GM12872 (cell line): Measurements from ENCODE around the gene AVPR1B.

ENCODE experiments used
- TF ChIP-seq, protein P1 (sequence below): IDR thresholded peaks from 3 replicates; pipeline ENCODE4 v1.5.1; 2011; ENCODE audit warnings: low read depth, mild to moderate bottlenecking, low read length, moderate library complexity; ENCODE audit not compliant: insufficient read depth

The AVPR1B gene

DNA sequence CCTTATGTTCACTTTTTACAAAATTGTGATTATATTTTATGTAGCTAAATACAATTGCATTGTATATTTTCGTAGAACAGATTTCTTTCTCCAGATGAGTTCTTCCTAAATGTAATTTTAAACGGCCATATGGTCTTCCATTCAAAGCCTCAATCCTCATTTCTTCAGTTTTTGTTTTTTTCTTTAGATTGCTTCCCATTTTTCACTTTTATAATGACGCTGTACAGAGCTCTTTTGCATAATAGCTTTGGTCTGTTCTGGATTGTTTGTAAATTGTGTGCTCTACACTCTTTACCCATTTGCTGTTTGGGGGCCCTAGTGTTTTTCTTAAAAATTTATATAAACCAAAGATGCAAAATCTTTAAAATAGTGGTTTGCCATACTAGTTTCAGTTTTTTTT lies 27.8 kb downstream of the AVPR1B start:
- TF ChIP-seq, protein P1, sequence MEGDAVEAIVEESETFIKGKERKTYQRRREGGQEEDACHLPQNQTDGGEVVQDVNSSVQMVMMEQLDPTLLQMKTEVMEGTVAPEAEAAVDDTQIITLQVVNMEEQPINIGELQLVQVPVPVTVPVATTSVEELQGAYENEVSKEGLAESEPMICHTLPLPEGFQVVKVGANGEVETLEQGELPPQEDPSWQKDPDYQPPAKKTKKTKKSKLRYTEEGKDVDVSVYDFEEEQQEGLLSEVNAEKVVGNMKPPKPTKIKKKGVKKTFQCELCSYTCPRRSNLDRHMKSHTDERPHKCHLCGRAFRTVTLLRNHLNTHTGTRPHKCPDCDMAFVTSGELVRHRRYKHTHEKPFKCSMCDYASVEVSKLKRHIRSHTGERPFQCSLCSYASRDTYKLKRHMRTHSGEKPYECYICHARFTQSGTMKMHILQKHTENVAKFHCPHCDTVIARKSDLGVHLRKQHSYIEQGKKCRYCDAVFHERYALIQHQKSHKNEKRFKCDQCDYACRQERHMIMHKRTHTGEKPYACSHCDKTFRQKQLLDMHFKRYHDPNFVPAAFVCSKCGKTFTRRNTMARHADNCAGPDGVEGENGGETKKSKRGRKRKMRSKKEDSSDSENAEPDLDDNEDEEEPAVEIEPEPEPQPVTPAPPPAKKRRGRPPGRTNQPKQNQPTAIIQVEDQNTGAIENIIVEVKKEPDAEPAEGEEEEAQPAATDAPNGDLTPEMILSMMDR = no peak

DNA sequence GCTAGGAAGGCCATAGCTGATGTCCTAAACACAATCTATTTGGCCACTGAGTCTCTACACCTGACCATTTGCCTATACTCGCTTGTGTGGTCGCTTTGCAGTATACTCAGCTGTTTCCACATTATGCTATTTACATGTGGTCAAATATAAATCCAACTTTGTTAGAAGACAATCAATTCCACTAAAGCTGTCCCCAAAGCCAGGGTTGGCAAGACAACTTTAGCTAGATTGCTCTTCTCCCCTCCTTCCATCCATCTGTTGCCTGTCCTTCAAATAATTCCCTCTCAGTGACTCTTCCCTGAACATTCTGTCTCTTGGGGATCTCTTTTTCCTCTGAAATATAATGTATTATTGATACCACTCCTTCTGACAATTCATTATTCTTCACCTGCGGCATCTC lies 30.1 kb downstream of the AVPR1B start:
- TF ChIP-seq, protein P1 = no peak

DNA sequence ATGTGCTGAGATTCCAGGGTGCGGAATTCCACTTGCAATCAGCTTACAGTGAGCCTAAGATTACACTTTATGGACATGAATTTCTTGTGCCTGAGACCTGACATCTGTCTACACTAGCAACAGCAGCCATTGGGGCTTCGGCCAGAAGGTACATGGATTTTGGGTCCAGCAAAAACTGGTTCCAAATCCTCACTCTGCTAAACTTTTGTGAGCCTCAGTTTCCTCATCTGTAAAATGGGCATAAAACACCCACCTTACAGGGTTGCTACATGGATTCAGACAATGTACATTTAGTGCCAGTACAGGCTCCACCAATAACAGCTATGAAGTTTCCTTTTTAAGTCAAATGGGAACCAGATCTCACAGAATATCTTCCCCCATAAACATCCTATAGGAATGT lies 33.4 kb downstream of the AVPR1B start:
- TF ChIP-seq, protein P1 = no peak

DNA sequence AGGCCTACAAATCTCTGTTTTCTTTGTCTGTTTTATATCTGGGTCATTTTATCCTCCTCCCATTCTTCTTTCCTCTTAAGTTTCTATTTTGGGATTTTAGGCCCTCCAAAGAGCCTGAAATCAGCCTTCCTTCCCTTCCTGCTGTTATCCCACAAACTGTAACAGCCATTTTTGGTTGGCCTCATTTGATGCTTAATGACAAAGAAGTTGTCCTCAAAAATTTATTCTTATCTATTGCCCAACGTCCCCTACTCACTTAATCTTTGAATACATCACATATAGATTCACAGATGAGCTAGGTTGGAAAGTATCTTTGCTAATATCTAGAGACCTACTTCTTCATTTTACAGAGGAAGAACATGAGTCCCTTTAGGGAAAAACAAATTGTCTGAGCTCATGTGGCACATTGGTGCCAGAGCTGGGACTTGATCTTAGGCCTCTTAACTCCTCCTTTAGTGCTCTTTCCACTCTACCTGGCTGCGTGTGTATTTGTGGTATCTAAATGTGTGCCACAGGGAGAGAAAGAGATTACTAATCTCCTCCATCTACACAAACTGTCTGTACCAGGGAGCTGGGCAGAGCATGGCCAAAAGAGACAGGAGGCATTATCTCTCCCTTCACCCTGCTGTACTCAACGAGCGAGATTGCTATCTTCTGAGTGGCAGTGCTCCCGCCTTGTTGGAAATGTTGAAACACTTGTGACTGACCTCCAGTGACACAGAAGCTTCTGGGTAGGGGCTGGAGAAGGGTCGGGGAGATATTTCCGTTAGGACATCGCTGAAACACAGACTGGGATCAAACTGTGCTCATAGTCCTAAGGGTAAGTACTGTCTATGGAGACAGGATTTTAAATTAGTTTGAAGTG lies 34.1 kb downstream of the AVPR1B start:
- TF ChIP-seq, protein P1 = no peak

DNA sequence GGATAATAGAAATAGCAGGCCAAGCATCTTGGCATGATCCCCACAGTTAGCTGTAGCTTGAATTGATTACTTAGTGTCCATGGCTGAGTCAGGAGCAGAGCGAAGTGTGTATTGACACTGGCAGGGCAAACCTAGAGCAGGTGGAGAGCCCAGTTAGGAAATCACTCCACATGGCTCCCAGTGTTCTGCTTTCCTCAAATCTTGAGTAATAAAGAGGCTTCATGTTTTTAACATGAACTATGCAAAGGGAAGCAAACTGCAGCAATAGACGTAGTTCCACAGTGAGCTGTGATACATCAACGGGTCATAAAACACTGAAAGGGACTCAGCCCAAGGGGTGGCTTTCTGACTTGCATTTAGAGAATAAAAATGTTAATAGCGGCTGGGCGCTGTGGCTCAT lies 35.3 kb downstream of the AVPR1B start:
- TF ChIP-seq, protein P1 = no peak

DNA sequence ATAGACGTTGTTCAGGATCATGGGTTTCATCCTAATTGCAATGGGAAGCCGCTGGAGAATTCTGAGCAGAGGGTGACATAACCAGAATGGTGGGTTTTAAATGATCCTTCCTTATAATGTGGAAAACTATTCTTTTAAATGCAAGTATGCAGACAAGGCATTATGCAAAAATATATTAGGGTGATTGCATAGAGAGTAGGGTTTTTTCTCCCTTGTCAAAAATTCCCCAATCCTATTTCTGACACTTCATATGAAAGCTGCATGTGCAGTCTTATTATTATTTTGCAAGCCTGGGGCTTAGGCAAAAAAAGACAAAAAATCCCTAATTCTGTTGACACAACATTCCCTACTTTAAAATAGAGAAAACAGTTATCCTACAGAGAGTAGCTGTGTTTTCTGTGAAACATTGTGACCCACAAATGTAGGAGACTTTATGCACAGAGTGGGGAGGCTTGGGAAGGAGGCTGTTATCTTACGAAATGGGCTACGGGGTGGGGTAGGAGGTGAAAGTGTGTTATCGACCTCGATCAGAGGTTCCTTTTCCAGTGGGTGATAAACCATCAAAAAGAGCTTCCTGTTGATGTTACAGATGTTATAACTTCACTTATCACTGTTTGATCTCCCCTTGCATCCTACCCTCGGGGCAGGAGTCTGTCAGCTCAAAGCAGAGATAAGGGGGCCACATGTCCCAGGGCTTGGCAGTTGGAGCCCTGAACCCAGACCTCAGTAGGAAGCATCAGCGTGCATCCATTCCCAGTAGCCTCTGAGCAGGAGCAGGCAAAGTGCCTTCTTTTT lies 37.0 kb downstream of the AVPR1B start:
- TF ChIP-seq, protein P1 = no peak

DNA sequence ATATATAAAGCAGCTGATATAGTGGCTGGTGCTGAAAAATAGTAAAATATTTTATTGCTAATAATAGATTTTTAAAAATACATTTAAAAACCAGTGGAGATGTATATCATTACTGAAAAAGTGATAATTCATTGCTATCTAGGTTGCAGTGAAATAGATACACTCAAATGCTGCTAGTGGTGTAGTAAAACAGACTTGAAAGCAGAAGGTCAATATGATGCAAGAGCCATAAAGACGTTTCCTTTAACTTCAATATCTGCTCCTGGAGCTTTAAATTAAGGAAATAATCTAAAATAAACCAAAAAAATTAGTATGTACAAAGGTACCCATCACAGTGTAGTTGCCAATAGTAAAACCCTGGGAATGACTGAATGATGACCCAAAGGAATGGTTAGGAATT lies 38.1 kb downstream of the AVPR1B start:
- TF ChIP-seq, protein P1 = no peak
